Measurements from ENCODE around the gene FSTL1.

Gene FSTL1

DNA sequence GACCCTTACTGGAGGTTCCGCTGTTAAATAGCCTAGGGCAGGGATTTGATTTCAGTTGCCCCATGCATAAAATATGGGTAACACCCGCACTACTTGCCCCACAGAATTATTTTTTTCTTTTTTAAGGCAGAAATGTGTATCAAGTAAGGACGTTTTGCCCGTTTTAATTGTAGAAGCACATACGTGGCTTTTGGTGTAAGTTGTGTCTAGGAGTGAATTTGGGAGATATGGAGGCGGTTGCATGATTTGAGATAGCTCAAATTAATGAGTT, 101.0 kb downstream of the FSTL1 start:
- no peak for DNase-seq

DNA sequence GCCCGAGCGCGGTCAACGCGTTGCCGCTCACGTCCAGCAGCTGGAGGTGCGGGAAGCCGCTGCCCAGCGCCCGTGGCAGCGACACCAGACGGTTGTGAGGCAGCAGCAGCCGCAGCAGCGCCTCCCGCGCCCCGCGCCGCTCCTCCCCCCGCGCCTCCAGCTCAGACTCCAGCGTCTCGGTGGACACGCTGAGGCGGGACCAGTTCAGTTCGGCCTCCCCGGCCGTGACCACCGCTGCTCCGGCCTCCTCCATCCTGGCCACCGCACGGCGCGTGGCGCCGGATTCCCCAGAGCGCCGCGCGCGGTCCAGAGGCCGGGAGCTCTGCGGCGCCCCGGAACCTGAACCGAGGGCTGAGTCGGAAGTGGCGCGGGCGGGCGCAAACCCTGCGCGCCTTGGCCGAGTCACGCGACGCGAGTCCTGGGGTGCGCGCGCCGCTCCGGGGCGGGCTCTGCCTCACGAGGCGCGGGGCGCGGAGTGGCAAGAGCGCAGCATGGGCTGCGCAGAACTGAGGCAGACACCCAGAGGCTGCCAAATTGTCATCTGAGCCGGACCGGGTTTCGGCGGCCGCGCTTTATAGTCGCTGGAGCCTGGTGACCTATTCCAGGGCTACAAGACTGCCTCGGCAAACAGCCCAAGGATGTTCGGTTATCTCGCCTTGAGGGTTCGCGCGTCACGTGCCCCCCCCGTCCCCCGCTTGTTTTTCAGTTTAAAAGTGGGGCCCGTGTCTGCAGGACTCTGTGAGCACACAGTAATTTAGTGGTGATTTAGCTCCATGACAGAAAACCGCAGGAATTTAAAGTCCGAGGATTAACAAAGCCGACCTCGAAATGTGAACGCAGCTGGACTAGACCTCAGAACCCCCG, 101.6 kb downstream of the FSTL1 start, which contains the start of gene LRRC58:
Gene LRRC58 (minus strand): TSS at position 364 of the 864 bp plus-strand sequence. CDS start 111 bp downstream, at position 253.
- DNase-seq = peak; percentile 80 to 94 (median 86)

DNA sequence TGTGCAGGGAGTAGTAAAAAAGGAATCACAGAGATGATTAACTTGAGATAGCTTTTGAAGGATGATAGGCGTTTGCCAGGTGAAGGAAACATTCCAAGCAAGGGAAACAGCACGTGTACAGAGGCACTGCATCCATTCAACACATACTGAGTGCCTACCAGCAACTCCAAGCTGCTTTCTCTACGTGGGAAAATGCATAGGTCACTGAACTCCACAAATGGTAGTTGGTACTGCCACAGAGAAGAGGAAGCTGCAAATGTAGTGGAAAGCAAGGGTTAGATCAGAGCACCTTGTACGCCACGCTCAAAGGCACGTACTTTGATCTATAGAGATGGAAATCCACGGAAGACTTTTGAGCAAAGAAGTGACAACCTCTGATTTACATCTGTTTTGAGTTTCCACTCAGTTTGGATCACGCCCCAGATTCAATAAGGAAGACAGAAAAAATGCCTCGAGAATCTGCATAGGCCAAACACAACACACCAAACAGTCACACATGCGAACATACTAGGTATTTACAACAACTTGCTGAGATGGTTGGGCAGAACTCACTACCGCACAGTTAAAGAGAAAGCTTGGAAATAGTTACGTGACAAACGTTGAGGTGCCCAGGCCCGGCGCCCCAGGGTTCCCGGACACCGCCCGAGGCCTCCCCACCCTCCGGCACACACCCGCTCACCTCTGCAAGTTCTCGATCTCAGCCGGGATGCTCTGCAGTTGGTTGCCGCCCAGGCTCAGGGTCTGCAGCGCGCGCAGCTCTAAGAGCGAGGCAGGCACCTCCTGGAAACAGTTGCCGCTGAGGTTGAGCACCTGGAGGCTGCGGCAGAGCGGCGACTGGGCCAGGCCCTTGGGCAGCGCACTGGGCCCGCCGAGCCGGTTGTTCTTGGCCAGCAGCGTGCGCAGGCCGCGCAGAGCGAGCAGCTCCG, 102.5 kb downstream of the FSTL1 start:
- peak in 5 of 6 experiments; percentile 51 to 85 (median 70) for DNase-seq

DNA sequence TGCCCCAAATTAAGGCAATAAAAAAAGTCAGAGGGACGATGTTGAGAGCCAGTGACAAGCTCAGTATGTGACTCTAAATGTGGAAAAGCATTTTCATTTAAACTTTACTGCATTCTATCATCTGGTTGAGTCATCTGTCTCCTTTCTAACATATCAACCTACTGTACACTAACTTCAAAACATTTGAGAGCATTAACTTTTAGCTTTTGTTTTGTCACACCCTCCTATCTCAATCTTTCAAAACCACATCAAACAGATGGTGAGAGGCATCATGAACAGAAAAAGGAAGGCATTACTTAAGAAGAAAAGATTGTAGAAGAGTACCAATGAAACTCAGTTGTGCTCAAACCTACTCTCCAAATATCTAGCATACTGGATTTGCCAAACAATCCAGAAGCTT, 106.4 kb downstream of the FSTL1 start:
- DNase-seq = peak in 3 of 6 experiments; percentile 4 to 40 (median 9)

All from stimulated activated naive CD4-positive, alpha-beta T cell (primary cell).